Keratinocyte (primary cell): Measurements from ENCODE around the gene EEIG2. TPM values are rescaled to one million over a fixed set of nuclear protein-coding genes. Genes with fewer than 3 reads are reported as not detected.
A peak's percentile ranks its signal among the peaks of the same experiment; 100 is the strongest.

Experiments
- DNase-seq: peaks from one replicate; pipeline ENCODE4 v3.0.0-alpha.2; 2011; ENCODE audit warnings: low read depth, missing footprints, low spot score
- FAIRE-seq: peaks from 2 replicates; lab custom pipeline; 2011; peaks lifted over from hg19 to GRCh38; lab: Jason Lieb, UNC
- H2AFZ ChIP-seq: 2 replicates; pipeline ENCODE4 v1.6.0; 2012; ENCODE audit warnings: low read length, control low read depth, inconsistent platforms; ENCODE audit not compliant: control insufficient read depth
- H3K27ac ChIP-seq: 2 replicates; pipeline ENCODE4 v1.5.1; 2011; ENCODE audit warnings: low read length; ENCODE audit not compliant: control insufficient read depth, insufficient read depth
- H3K27me3 ChIP-seq: 3 replicates; pipeline ENCODE4 v1.6.0; 2011; ENCODE audit warnings: low read length; ENCODE audit not compliant: control insufficient read depth, insufficient read depth; ENCODE audit errors: extremely low read depth
- H3K36me3 ChIP-seq, 2 experiments: 2 replicates in 1 of 2; 3 replicates in 1 of 2; pipeline ENCODE4 v1.5.1; 2011; ENCODE audit warnings: low read length in 2 of 2, mild to moderate bottlenecking in 1 of 2; ENCODE audit not compliant: control insufficient read depth in 2 of 2, insufficient read depth in 2 of 2; ENCODE audit errors: extremely low read depth in 1 of 2
- H3K4me1 ChIP-seq: 3 replicates; pipeline ENCODE4 v1.5.1; 2011; ENCODE audit warnings: low read length; ENCODE audit not compliant: control insufficient read depth, insufficient read depth; ENCODE audit errors: extremely low read depth
- H3K4me2 ChIP-seq: 3 replicates; pipeline ENCODE4 v1.6.0; 2011; ENCODE audit warnings: low read depth, low read length; ENCODE audit not compliant: control insufficient read depth, insufficient read depth; ENCODE audit errors: extremely low read depth
- H3K4me3 ChIP-seq, 3 experiments: fragments of 200-600 bp in 1 of 3; sonication (generic) in 1 of 3; 2 replicates in 2 of 3; 3 replicates in 1 of 3; pipeline ENCODE4 v1.5.1; 2011 to 2016; ENCODE audit warnings: low read length in 3 of 3, mild to moderate bottlenecking in 3 of 3, control low read depth in 2 of 3, inconsistent platforms in 1 of 3, low read depth in 1 of 3, mixed read lengths in 1 of 3, mixed run types in 1 of 3, moderate library complexity in 1 of 3; ENCODE audit not compliant: control insufficient read depth in 2 of 3, insufficient read depth in 2 of 3; ENCODE audit errors: extremely low read depth in 1 of 3
- H3K79me2 ChIP-seq: 2 replicates; pipeline ENCODE4 v1.6.0; 2012; ENCODE audit warnings: low read length; ENCODE audit not compliant: control insufficient read depth, insufficient read depth
- H3K9ac ChIP-seq: 3 replicates; pipeline ENCODE4 v1.6.0; 2011; ENCODE audit warnings: low read length; ENCODE audit not compliant: control insufficient read depth, insufficient read depth; ENCODE audit errors: extremely low read depth
- H3K9me1 ChIP-seq: 3 replicates; pipeline ENCODE4 v1.6.0; 2011; ENCODE audit warnings: low read length; ENCODE audit not compliant: control insufficient read depth, insufficient read depth; ENCODE audit errors: extremely low read depth
- H3K9me3 ChIP-seq: 2 replicates; pipeline ENCODE4 v1.5.1; 2012; ENCODE audit warnings: low read depth, low read length; ENCODE audit not compliant: control insufficient read depth
- H4K20me1 ChIP-seq: 3 replicates; pipeline ENCODE4 v1.6.0; 2011; ENCODE audit warnings: low read length; ENCODE audit not compliant: control insufficient read depth, insufficient read depth; ENCODE audit errors: extremely low read depth
- CTCF ChIP-seq, 3 experiments: IDR thresholded peaks in 1 of 3; conservative IDR thresholded peaks in 1 of 3; optimal IDR thresholded peaks in 1 of 3; 2 replicates in 2 of 3; 3 replicates in 1 of 3; pipeline versions ENCODE3 to v1.5.1; 2011; ENCODE audit warnings: low read length in 3 of 3, mild to moderate bottlenecking in 3 of 3, moderate library complexity in 2 of 3, control low read depth in 1 of 3, inconsistent platforms in 1 of 3; ENCODE audit not compliant: insufficient read depth in 2 of 3; ENCODE audit errors: extremely low read depth in 1 of 3
- EZH2 ChIP-seq: IDR thresholded peaks from one replicate; pipeline ENCODE4 v1.6.1; 2012; ENCODE audit warnings: inconsistent platforms, mild to moderate bottlenecking, low read length, moderate library complexity
- dilution Hi-C: fragments of 300-500 bp; cut with MboI; formaldehyde crosslinking; loops from one replicate; pipeline ENCODE4 v1.7.0; 2020; ENCODE audit warnings: low sequenced_read_pairs; ENCODE audit not compliant: extremely low pct_ligation_motif_present
- polyA plus RNA-seq, 5 experiments: library from polyadenylated mRNA; depleted of rRNA in 3 of 5; stranded (reverse) in 3 of 5; stranded (forward) in 1 of 5; unstranded in 1 of 5; fragments of >200 nt; gene quantifications; 1 replicate in 1 of 5; 2 replicates in 3 of 5; 3 replicates in 1 of 5; pipeline versions ENCODE4 v1.2.1 to v1.2.3, GENCODE V29; 2011 to 2012; ENCODE audit warnings: missing spikeins in 2 of 5, low read depth in 1 of 5, low replicate concordance in 1 of 5

EEIG2 gene
- polyA plus RNA-seq, 1 donor (not counting 4 experiments of a cell fraction or from before 2014, with no cell fraction given) = 2.0 TPM

- H3K4me1 ChIP-seq = peaks cover 15% of the 10 kb centered on the region
- dilution Hi-C loops = no loop called here
- no peak overlapping the region for H3K27ac ChIP-seq
- FAIRE-seq (no peak), DNase-seq (no peak)
- H3K36me3 ChIP-seq = no peaks in the 10 kb centered on the region
- no peaks in the 10 kb centered on the region for H3K9me3 ChIP-seq
- H2AFZ ChIP-seq = peak overlapping the region; percentile 90
- H3K4me3 ChIP-seq = peak overlapping the region; percentile 43 to 72 (median 69)
- H3K9me1 ChIP-seq = no peaks in the 10 kb centered on the region
- H3K27me3 ChIP-seq = no peaks in the 10 kb centered on the region
- H3K79me2 ChIP-seq = no peaks in the 10 kb centered on the region
- peak overlapping the region; percentile 40 for H3K9ac ChIP-seq
- TF ChIP-seq EZH2 (no peak), CTCF (optimal IDR thresholded peaks at IDR 0.05 in 1 of 3, IDR thresholded peaks at IDR 0.05 in 1 of 3, conservative IDR thresholded peaks at IDR 0.05 in 1 of 3; ENCODE audit: extremely low read depth in 1 of 3, insufficient read depth in 2 of 3, low read length in 3 of 3) (peak in 1 of 3 experiments; percentile 14)
- H3K4me2 ChIP-seq = peak overlapping the region; percentile 93
- no peaks in the 10 kb centered on the region for H4K20me1 ChIP-seq
Measured at GRCh38 chr1:108560874-108561459, 1.1 kb downstream of the EEIG2 start.

- no peaks in the 10 kb centered on the region for H3K36me3 ChIP-seq
- H3K4me1 ChIP-seq = peaks cover 15% of the 10 kb centered on the region
- no peaks in the 10 kb centered on the region for H3K27me3 ChIP-seq
- dilution Hi-C loops = no loop called here
- no peak for TF ChIP-seq EZH2
- TF ChIP-seq CTCF (optimal IDR thresholded peaks at IDR 0.05 in 1 of 3, IDR thresholded peaks at IDR 0.05 in 1 of 3, conservative IDR thresholded peaks at IDR 0.05 in 1 of 3; ENCODE audit: extremely low read depth in 1 of 3, insufficient read depth in 2 of 3, low read length in 3 of 3) = peak; percentile 75 to 90 (median 80)
- no peak for DNase-seq
- no peaks in the 10 kb centered on the region for H3K79me2 ChIP-seq
- peak overlapping the region; percentile 51 for H3K4me2 ChIP-seq
- no peak overlapping the region for H3K4me3 ChIP-seq
- H3K27ac ChIP-seq = no peak overlapping the region
- H3K9ac ChIP-seq = no peak overlapping the region
- FAIRE-seq = peak; percentile 61
- no peak overlapping the region for H2AFZ ChIP-seq
- no peaks in the 10 kb centered on the region for H4K20me1 ChIP-seq
- H3K9me1 ChIP-seq = no peaks in the 10 kb centered on the region
- H3K9me3 ChIP-seq = no peaks in the 10 kb centered on the region
Measured at GRCh38 chr1:108561689-108562326, 1.9 kb downstream of the EEIG2 start.
